Keratinocyte (primary cell): Measurements from ENCODE around the gene RIT2.

ENCODE experiments used
- CTCF ChIP-seq, 3 experiments: IDR thresholded peaks in 1 of 3; conservative IDR thresholded peaks in 1 of 3; optimal IDR thresholded peaks in 1 of 3; 2 replicates in 2 of 3; 3 replicates in 1 of 3; pipeline versions ENCODE3 to v1.5.1; 2011; ENCODE audit warnings: low read length in 3 of 3, mild to moderate bottlenecking in 3 of 3, moderate library complexity in 2 of 3, control low read depth in 1 of 3, inconsistent platforms in 1 of 3; ENCODE audit not compliant: insufficient read depth in 2 of 3; ENCODE audit errors: extremely low read depth in 1 of 3
- EZH2 ChIP-seq: IDR thresholded peaks from one replicate; pipeline ENCODE4 v1.6.1; 2012; ENCODE audit warnings: inconsistent platforms, mild to moderate bottlenecking, low read length, moderate library complexity

GRCh38 chr18:43049021-43049420 is 66.5 kb downstream of the RIT2 start:
- TF ChIP-seq CTCF (optimal IDR thresholded peaks at IDR 0.05 in 1 of 3, IDR thresholded peaks at IDR 0.05 in 1 of 3, conservative IDR thresholded peaks at IDR 0.05 in 1 of 3; ENCODE audit: extremely low read depth in 1 of 3, insufficient read depth in 2 of 3, low read length in 3 of 3) (no peak), EZH2 (no peak)
